GM21515 (cell line): ENCODE results near the gene CAMSAP1.
"Not testable (repeated sequence)": the region's sequence is repeated elsewhere in the genome, so short reads cannot be mapped to it uniquely, and the experiment has no call there.

Source experiments
- ATAC-seq: cut with Tn5 transposase; IDR thresholded peaks from one replicate; pipeline ENCODE4 v1.9.1; 2021; ENCODE audit not compliant: unreplicated experiment

Gene CAMSAP1

GRCh38 chr9:135907431-135908092 is at the start of gene CAMSAP1:
TSS of gene CAMSAP1 (minus strand) at chr9:135907546. CDS start at chr9:135907159, 387 bp downstream.
- ATAC-seq = peak; percentile 64

GRCh38 chr9:135956802-135957174 is 49.4 kb upstream of the CAMSAP1 start:
- ATAC-seq = no peak

GRCh38 chr9:135955934-135956801 is 48.8 kb upstream of the CAMSAP1 start:
- no peak for ATAC-seq

GRCh38 chr9:135952664-135953206 is 45.4 kb upstream of the CAMSAP1 start:
- no peak for ATAC-seq

- ATAC-seq = no peak
Observed at GRCh38 chr9:135951889-135952663, 44.7 kb upstream of the CAMSAP1 start.

GRCh38 chr9:135951310-135951709 is 44.0 kb upstream of the CAMSAP1 start:
- ATAC-seq = not testable (repeated sequence)

GRCh38 chr9:135950841-135951240 is 43.5 kb upstream of the CAMSAP1 start:
- not testable (repeated sequence) for ATAC-seq

GRCh38 chr9:135950135-135950682 is 42.9 kb upstream of the CAMSAP1 start:
- no peak for ATAC-seq

GRCh38 chr9:135949501-135950134 is 42.3 kb upstream of the CAMSAP1 start:
- ATAC-seq = no peak

- ATAC-seq = no peak
Observed at GRCh38 chr9:135948968-135949367, 41.6 kb upstream of the CAMSAP1 start.

GRCh38 chr9:135948446-135948845 is 41.1 kb upstream of the CAMSAP1 start:
- no peak for ATAC-seq

GRCh38 chr9:135947582-135947981 is 40.2 kb upstream of the CAMSAP1 start:
- ATAC-seq = no peak

GRCh38 chr9:135947105-135947504 is 39.8 kb upstream of the CAMSAP1 start:
- not testable (repeated sequence) for ATAC-seq

- no peak for ATAC-seq
Observed at GRCh38 chr9:135946392-135946994, 39.1 kb upstream of the CAMSAP1 start.

GRCh38 chr9:135945969-135946368 is 38.6 kb upstream of the CAMSAP1 start:
- ATAC-seq = no peak

- no peak for ATAC-seq
Observed at GRCh38 chr9:135944444-135945252, 37.3 kb upstream of the CAMSAP1 start.

GRCh38 chr9:135943604-135944003 is 36.3 kb upstream of the CAMSAP1 start:
- not testable (repeated sequence) for ATAC-seq

- no peak for ATAC-seq
Observed at GRCh38 chr9:135941288-135941995, 34.1 kb upstream of the CAMSAP1 start.
